ENCODE results near the gene C2CD2. TPM values are rescaled to one million over a fixed set of nuclear protein-coding genes. Genes with fewer than 3 reads are reported as not detected.

Gene C2CD2
- total and polyA plus RNA-seq, 2 donors (not counting 3 experiments of a cell fraction or from before 2014, with no cell fraction given): 32.6 to 41.2 TPM

GRCh38 chr21:41916888-41917433, 36.9 kb downstream of the C2CD2 start:
- Histone ChIP-seq H3K27ac (ENCODE audit: insufficient read depth, low read depth, low read length) (no peak overlapping the region), H4K20me1 (replicated peaks; ENCODE audit: control insufficient read depth, extremely low read depth, insufficient read depth, low read length) (no peaks in the 10 kb centered on the region), H3K9me3 (replicated peaks; ENCODE audit: control insufficient read depth, insufficient read depth, low read length) (no peaks in the 10 kb centered on the region), H3K4me2 (ENCODE audit: insufficient read depth, low read length) (no peak overlapping the region), H2AFZ (ENCODE audit: low read depth, low read length) (no peak overlapping the region), H3K9me1 (replicated peaks; ENCODE audit: control insufficient read depth, extremely low read depth, insufficient read depth, low read length) (no peaks in the 10 kb centered on the region), H3K79me2 (ENCODE audit: control insufficient read depth, insufficient read depth, low read length) (no peaks in the 10 kb centered on the region), H3K4me3 (replicated peaks in 1 of 3; ENCODE audit: insufficient read depth in 1 of 3, low read depth in 1 of 3, low read length in 3 of 3) (no peak overlapping the region), H3K4me1 (ENCODE audit: control insufficient read depth, extremely low read depth, insufficient read depth, low read length) (no peaks in the 10 kb centered on the region), H3K36me3 (ENCODE audit: control insufficient read depth in 2 of 2, extremely low read depth in 1 of 2, insufficient read depth in 2 of 2, low read length in 2 of 2) (peaks cover 13 to 52% of the 10 kb centered on the region in 2 experiments), H3K27me3 (ENCODE audit: control insufficient read depth in 2 of 2, insufficient read depth in 2 of 2, low read length in 2 of 2) (no peaks in the 10 kb centered on the region), H3K9ac (replicated peaks; ENCODE audit: extremely low read depth, insufficient read depth, low read length) (no peak overlapping the region)
- no peak for FAIRE-seq
- ChIA-PET POLR2A (no interaction called here), CTCF (interaction anchor here (1.4 kb wide), 1 partner anchor 15 kb away, joined by 4 read pairs; no protein-coding TSS in a partner anchor)
- dilution Hi-C loops (cut with MboI; ENCODE audit: extremely low pct_ligation_motif_present, low sequenced_read_pairs) (no loop called here), intact Hi-C loops (cut with micrococcal nuclease) (no loop called here)
- no TSS peak for BruUV-seq (replicated peaks)
- DNase-seq (ENCODE audit: low read depth, low spot score): no peak
- no peak for TF ChIP-seq FOS (IDR thresholded peaks at IDR 0.05; ENCODE audit: borderline replicate concordance, insufficient read depth, low read length)
- TF ChIP-seq EZH2 (IDR thresholded peaks at IDR 0.05; ENCODE audit: borderline replicate concordance, low read depth, low read length, severe bottlenecking): no peak
- no peak for TF ChIP-seq POLR2A (IDR thresholded peaks at IDR 0.05; ENCODE audit: low read depth, low read length)
- no peak for TF ChIP-seq JUN (IDR thresholded peaks at IDR 0.05; ENCODE audit: borderline replicate concordance, insufficient read depth, insufficient read length, low read depth)
- TF ChIP-seq MYC (IDR thresholded peaks at IDR 0.05; ENCODE audit: low read depth, low read length): no peak
- TF ChIP-seq MAX (IDR thresholded peaks at IDR 0.05; ENCODE audit: insufficient read depth, insufficient read length): no peak
- TF ChIP-seq CTCF (IDR thresholded peaks at IDR 0.05; ENCODE audit: extremely low read depth in 1 of 2, insufficient read depth in 1 of 2, low read depth in 1 of 2, low read length in 2 of 2): no peak
- TF ChIP-seq GATA2 (IDR thresholded peaks at IDR 0.05; ENCODE audit: insufficient read depth, insufficient read length, low read depth, low read length): no peak
- no peak for TF ChIP-seq POLR2AphosphoS5 (IDR thresholded peaks at IDR 0.05; ENCODE audit: insufficient read depth, low read depth, low read length)

Data from endothelial cell of umbilical vein (primary cell).